K562 (cell line): ENCODE results near the gene HYPK. TPM values are rescaled to one million over a fixed set of nuclear protein-coding genes. Genes with fewer than 3 reads are reported as not detected.

Source experiments
- ATF3 ChIP-seq, 2 experiments: fragments of 450-650 bp in 1 of 2; sonication (generic) in 1 of 2; formaldehyde crosslinking in 1 of 2; IDR thresholded peaks in 1 of 2; conservative IDR thresholded peaks in 1 of 2; 2 replicates each; pipeline versions ENCODE4 v1.6.1 to v1.8.1; 2016 to 2023; ENCODE audit warnings: mild to moderate bottlenecking in 2 of 2, moderate library complexity in 2 of 2, inconsistent platforms in 1 of 2, missing genetic modification reagents in 1 of 2
- CCNT2 ChIP-seq: IDR thresholded peaks from 2 replicates; pipeline ENCODE4 v1.6.1; 2011; ENCODE audit warnings: borderline replicate concordance, low read depth, mild to moderate bottlenecking, moderate library complexity, mixed read lengths, low read length; ENCODE audit not compliant: insufficient read length; ENCODE audit errors: extremely low read depth
- CHCHD3 ChIP-seq: fragments of 250-450 bp; sonication (Bioruptor Pico); IDR thresholded peaks from 2 replicates; pipeline ENCODE4 v2.1.2; 2022; ENCODE audit warnings: mild to moderate bottlenecking
- CREB1 ChIP-seq, 2 experiments: sonication (generic) in 1 of 2; formaldehyde crosslinking in 1 of 2; IDR thresholded peaks; 2 replicates each; pipeline versions ENCODE4 v1.6.1 to v1.8.0; 2012 to 2022; ENCODE audit warnings: inconsistent platforms in 1 of 2, mild to moderate bottlenecking in 1 of 2, missing genetic modification reagents in 1 of 2, moderate library complexity in 1 of 2
- EP300 ChIP-seq: IDR thresholded peaks from 2 replicates; pipeline ENCODE4 v1.6.1; 2012; ENCODE audit warnings: low read length, improper control_type of control experiment
- MTF1 ChIP-seq: fragments of 250-450 bp; sonication (Bioruptor Pico); IDR thresholded peaks from 2 replicates; pipeline ENCODE4 v1.9.0; 2021; ENCODE audit warnings: moderate library complexity, mild to moderate bottlenecking, inconsistent platforms, borderline replicate concordance
- PHF8 ChIP-seq: fragments of 200-600 bp; sonication (generic); IDR thresholded peaks from 2 replicates; pipeline ENCODE4 v1.6.1; 2012; ENCODE audit warnings: mixed run types, mild to moderate bottlenecking, inconsistent platforms, low read length, moderate library complexity, borderline replicate concordance
- PTBP1 ChIP-seq: fragments of 200-400 bp; formaldehyde crosslinking; IDR thresholded peaks from 2 replicates; pipeline ENCODE4 v1.6.1; 2017; ENCODE audit warnings: low read depth, low read length
- SMARCE1 ChIP-seq: fragments of 450-650 bp; IDR thresholded peaks from 2 replicates; pipeline ENCODE4 v1.7.1; 2016; ENCODE audit warnings: mild to moderate bottlenecking
- TCFL5 ChIP-seq: fragments of 250-450 bp; sonication (Bioruptor Pico); conservative IDR thresholded peaks from 2 replicates; pipeline ENCODE4 v1.6.1; 2021; ENCODE audit warnings: mild to moderate bottlenecking, moderate library complexity, matching md5 sums
- USF1 ChIP-seq: sonication (generic); formaldehyde crosslinking; IDR thresholded peaks from 2 replicates; pipeline ENCODE4 v1.9.0; 2022; ENCODE audit warnings: mild to moderate bottlenecking, missing genetic modification reagents
- YY1 ChIP-seq, 3 experiments: IDR thresholded peaks; 2 replicates each; pipeline ENCODE4 v1.6.1; 2011; ENCODE audit warnings: low read length in 2 of 3, mild to moderate bottlenecking in 2 of 3, moderate library complexity in 2 of 3, borderline replicate concordance in 1 of 3, control low read depth in 1 of 3, low read depth in 1 of 3; ENCODE audit not compliant: insufficient read depth in 3 of 3, insufficient replicate concordance in 2 of 3, control insufficient read depth in 1 of 3, insufficient read length in 1 of 3; ENCODE audit errors: extremely low read depth in 1 of 3
- ZBTB40 ChIP-seq, 2 experiments: fragments of 450-650 bp in 1 of 2; sonication (generic) in 1 of 2; formaldehyde crosslinking in 1 of 2; IDR thresholded peaks; 2 replicates each; pipeline versions ENCODE4 v1.7.1 to v1.9.0; 2016 to 2022; ENCODE audit warnings: inconsistent platforms in 1 of 2, mild to moderate bottlenecking in 1 of 2, missing genetic modification reagents in 1 of 2
- polyA plus RNA-seq, 8 experiments: library from polyadenylated mRNA; depleted of rRNA in 4 of 8; stranded (reverse) in 5 of 8; unstranded in 3 of 8; fragments of >200 nt; fragmentation: Nextera tagmentation in 2 of 8; fragmentation: Illumina TruSeq in 1 of 8; extraction: Ambion mirVana in 2 of 8; extraction: Trizol in 1 of 8; gene quantifications; 2 replicates each; pipeline versions ENCODE4 v1.2.1 to v1.2.3, GENCODE V29; 2011 to 2014; ENCODE audit warnings: inconsistent platforms in 1 of 8, missing spikeins in 1 of 8
- total RNA-seq, 7 experiments: library from RNA; depleted of rRNA in 6 of 7; stranded (reverse); fragments of >200 nt in 6 of 7; fragmentation: Illumina TruSeq in 2 of 7; extraction: Trizol in 2 of 7; gene quantifications; 2 replicates each; pipeline versions ENCODE4 v1.2.1 to v1.2.3, GENCODE V29; 2011 to 2021; ENCODE audit warnings: low replicate concordance in 1 of 7

The HYPK gene
- total and polyA plus RNA-seq, 9 of the 15 experiments (the other 6 are each of a cell fraction or from before 2014, with no cell fraction given), result 7.2 to 28.0 (median 21.1) TPM

- TF ChIP-seq ZBTB40 (IDR thresholded peaks at IDR 0.05) (peak; percentile 60; the same call in 1 of the 2 replicates), ZBTB40 (CRISPR knock-in tag; IDR thresholded peaks at IDR 0.05) (0 out of 2 replicates have a peak, but pooled peaks have one; percentile 23), CHCHD3 (CRISPR knock-in tag) (no peak), PHF8 (peak; percentile 89; the same call in 1 of the 2 replicates), MTF1 (no peak), USF1 (peak; percentile 99), SMARCE1 (peak; percentile 31; the same call in 1 of the 2 replicates), EP300 (0 out of 2 replicates have a peak, but pooled peaks have one; percentile 25), CREB1 (IDR thresholded peaks at IDR 0.05) (peak; percentile 77), CREB1 (CRISPR knock-in tag; IDR thresholded peaks at IDR 0.05) (peak; percentile 81), CCNT2 (peak; percentile 91), ATF3 (IDR thresholded peaks at IDR 0.05) (peak; percentile 90), ATF3 (CRISPR knock-in tag; conservative IDR thresholded peaks at IDR 0.05) (no peak; the same call in 1 of the 2 replicates), TCFL5 (CRISPR knock-in tag) (no peak), PTBP1 (0 out of 2 replicates have a peak, but pooled peaks have one; percentile 34), YY1 (IDR thresholded peaks at IDR 0.05; ENCODE audit: borderline replicate concordance in 1 of 3, control insufficient read depth in 1 of 3, extremely low read depth in 1 of 3, insufficient read depth in 3 of 3, insufficient read length in 1 of 3, insufficient replicate concordance in 2 of 3, low read depth in 1 of 3, low read length in 2 of 3) (peak; percentile 29 to 82 (median 58))
Observed at GRCh38 chr15:43791993-43792760, 8.2 kb upstream of the HYPK start, which contains the start of gene SERF2 (continued).
